ENCODE results near the gene MEF2C. TPM values are rescaled to one million over a fixed set of nuclear protein-coding genes. Genes with fewer than 3 reads are reported as not detected.

MEF2C gene
- total RNA-seq, 2 donors from 2014 or later = 0.64 to 0.86 TPM

GRCh38 chr5:88829054-88829453 lies 53.9 kb downstream of the MEF2C start:
- Mint-ChIP-seq H3K27ac (no peak overlapping the region), H3K4me3 (no peak overlapping the region), H3K9me3 (no peaks in the 10 kb centered on the region), H3K36me3 (ENCODE audit: low read depth) (no peaks in the 10 kb centered on the region), H3K4me1 (peaks cover 19% of the 10 kb centered on the region), H3K27me3 (ENCODE audit: insufficient read depth) (no peaks in the 10 kb centered on the region)
- TF ChIP-seq CTCF (conservative IDR thresholded peaks at IDR 0.05) = peak; percentile 68
- Histone ChIP-seq H3K9me3 (ENCODE audit: control insufficient read depth, low read length) (no peaks in the 10 kb centered on the region), H3K4me3 (ENCODE audit: low read length) (no peak overlapping the region), H3K27ac (ENCODE audit: low read depth, low read length) (no peak overlapping the region), H3K9ac (ENCODE audit: extremely low read depth, low read length, poor library complexity, severe bottlenecking) (no peak overlapping the region), H3K27me3 (ENCODE audit: control insufficient read depth, insufficient read depth, low read length, poor library complexity, severe bottlenecking) (no peaks in the 10 kb centered on the region), H3K36me3 (ENCODE audit: control insufficient read depth, insufficient read depth, low read length) (no peaks in the 10 kb centered on the region), H3K4me1 (ENCODE audit: control insufficient read depth, insufficient read depth, low read length) (peaks cover 3% of the 10 kb centered on the region)
- WGBS, 2 experiments (ENCODE audit: insufficient coverage in 1 of 2, insufficient read length in 1 of 2) = 95 to 100% methylated on average over 3 of the region's 3 CpGs
- no peak for DNase-seq

DNA sequence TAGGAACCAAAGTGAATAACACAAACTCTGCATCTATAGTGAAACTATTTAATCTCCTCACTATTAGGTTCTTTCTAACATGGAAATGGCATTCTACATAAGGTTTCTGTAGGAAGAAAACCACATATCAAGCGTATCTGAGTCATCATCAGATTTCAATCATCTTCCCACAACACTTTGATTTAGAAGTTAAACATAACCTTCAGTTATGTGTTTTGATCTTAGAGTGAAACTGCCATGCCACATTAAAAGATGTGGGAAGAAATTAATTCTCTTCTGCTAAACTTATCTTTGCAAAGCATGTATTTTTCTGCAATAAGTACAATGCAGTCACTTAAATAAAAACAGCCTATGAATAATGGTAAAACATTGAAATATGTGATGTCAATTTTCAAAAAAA lies 55.0 kb downstream of the MEF2C start:
- no peaks in the 10 kb centered on the region for H3K36me3 ChIP-seq (ENCODE audit: control insufficient read depth, insufficient read depth, low read length)
- H3K36me3 Mint-ChIP-seq (ENCODE audit: low read depth) = no peaks in the 10 kb centered on the region
- TF ChIP-seq CTCF (conservative IDR thresholded peaks at IDR 0.05) = no peak
- no peak overlapping the region for H3K27ac Mint-ChIP-seq
- peaks cover 19% of the 10 kb centered on the region for H3K4me1 Mint-ChIP-seq
- no peaks in the 10 kb centered on the region for H3K27me3 Mint-ChIP-seq (ENCODE audit: insufficient read depth)
- no peak for DNase-seq
- H3K4me3 ChIP-seq (ENCODE audit: low read length) = no peak overlapping the region
- H3K9ac ChIP-seq (ENCODE audit: extremely low read depth, low read length, poor library complexity, severe bottlenecking) = no peak overlapping the region
- 88 to 100% methylated on average over 1 of the region's 1 CpG for WGBS, 2 experiments (ENCODE audit: insufficient coverage in 1 of 2, insufficient read length in 1 of 2)
- H3K27me3 ChIP-seq (ENCODE audit: control insufficient read depth, insufficient read depth, low read length, poor library complexity, severe bottlenecking) = no peaks in the 10 kb centered on the region
- no peak overlapping the region for H3K27ac ChIP-seq (ENCODE audit: low read depth, low read length)
- peaks cover 3% of the 10 kb centered on the region for H3K4me1 ChIP-seq (ENCODE audit: control insufficient read depth, insufficient read depth, low read length)
- no peaks in the 10 kb centered on the region for H3K9me3 ChIP-seq (ENCODE audit: control insufficient read depth, low read length)
- H3K9me3 Mint-ChIP-seq = no peaks in the 10 kb centered on the region
- H3K4me3 Mint-ChIP-seq = no peak overlapping the region

- Histone ChIP-seq H3K9ac (ENCODE audit: extremely low read depth, low read length, poor library complexity, severe bottlenecking) (no peak overlapping the region), H3K4me1 (ENCODE audit: control insufficient read depth, insufficient read depth, low read length) (peaks cover 3% of the 10 kb centered on the region), H3K4me3 (ENCODE audit: low read length) (no peak overlapping the region), H3K36me3 (ENCODE audit: control insufficient read depth, insufficient read depth, low read length) (no peaks in the 10 kb centered on the region), H3K27me3 (ENCODE audit: control insufficient read depth, insufficient read depth, low read length, poor library complexity, severe bottlenecking) (no peaks in the 10 kb centered on the region), H3K9me3 (ENCODE audit: control insufficient read depth, low read length) (no peaks in the 10 kb centered on the region), H3K27ac (ENCODE audit: low read depth, low read length) (no peak overlapping the region)
- no peak for TF ChIP-seq CTCF (conservative IDR thresholded peaks at IDR 0.05)
- 60 to 81% methylated on average over 2 to 8 of the region's 8 CpGs for WGBS, 2 experiments (ENCODE audit: insufficient coverage in 1 of 2, insufficient read length in 1 of 2)
- H3K9me3 Mint-ChIP-seq = no peaks in the 10 kb centered on the region
- H3K36me3 Mint-ChIP-seq (ENCODE audit: low read depth) = no peaks in the 10 kb centered on the region
- H3K27me3 Mint-ChIP-seq (ENCODE audit: insufficient read depth) = no peaks in the 10 kb centered on the region
- H3K4me1 Mint-ChIP-seq = peaks cover 19% of the 10 kb centered on the region
- H3K27ac Mint-ChIP-seq = peak overlapping the region; percentile 15
- H3K4me3 Mint-ChIP-seq = no peak overlapping the region
- no peak for DNase-seq
Observed at GRCh38 chr5:88826646-88827585, 56.1 kb downstream of the MEF2C start.
